Cardiac ventricle fibroblast (primary cell): ENCODE measurements around the gene MIER2. TPM values are rescaled to one million over a fixed set of nuclear protein-coding genes. Genes with fewer than 3 reads are reported as not detected.

Experiments
- total RNA-seq: library from RNA; depleted of rRNA; stranded (reverse); fragments of >200 nt; gene quantifications from 2 replicates; pipeline ENCODE4 v1.2.3, GENCODE V29; 2015

Gene MIER2, protein sequence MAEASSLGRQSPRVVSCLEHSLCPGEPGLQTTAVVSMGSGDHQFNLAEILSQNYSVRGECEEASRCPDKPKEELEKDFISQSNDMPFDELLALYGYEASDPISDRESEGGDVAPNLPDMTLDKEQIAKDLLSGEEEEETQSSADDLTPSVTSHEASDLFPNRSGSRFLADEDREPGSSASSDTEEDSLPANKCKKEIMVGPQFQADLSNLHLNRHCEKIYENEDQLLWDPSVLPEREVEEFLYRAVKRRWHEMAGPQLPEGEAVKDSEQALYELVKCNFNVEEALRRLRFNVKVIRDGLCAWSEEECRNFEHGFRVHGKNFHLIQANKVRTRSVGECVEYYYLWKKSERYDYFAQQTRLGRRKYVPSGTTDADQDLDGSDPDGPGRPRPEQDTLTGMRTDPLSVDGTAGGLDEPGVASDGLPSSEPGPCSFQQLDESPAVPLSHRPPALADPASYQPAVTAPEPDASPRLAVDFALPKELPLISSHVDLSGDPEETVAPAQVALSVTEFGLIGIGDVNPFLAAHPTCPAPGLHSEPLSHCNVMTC
- total RNA-seq = 13.6 and 17.0 TPM in 2 replicates

DNA sequence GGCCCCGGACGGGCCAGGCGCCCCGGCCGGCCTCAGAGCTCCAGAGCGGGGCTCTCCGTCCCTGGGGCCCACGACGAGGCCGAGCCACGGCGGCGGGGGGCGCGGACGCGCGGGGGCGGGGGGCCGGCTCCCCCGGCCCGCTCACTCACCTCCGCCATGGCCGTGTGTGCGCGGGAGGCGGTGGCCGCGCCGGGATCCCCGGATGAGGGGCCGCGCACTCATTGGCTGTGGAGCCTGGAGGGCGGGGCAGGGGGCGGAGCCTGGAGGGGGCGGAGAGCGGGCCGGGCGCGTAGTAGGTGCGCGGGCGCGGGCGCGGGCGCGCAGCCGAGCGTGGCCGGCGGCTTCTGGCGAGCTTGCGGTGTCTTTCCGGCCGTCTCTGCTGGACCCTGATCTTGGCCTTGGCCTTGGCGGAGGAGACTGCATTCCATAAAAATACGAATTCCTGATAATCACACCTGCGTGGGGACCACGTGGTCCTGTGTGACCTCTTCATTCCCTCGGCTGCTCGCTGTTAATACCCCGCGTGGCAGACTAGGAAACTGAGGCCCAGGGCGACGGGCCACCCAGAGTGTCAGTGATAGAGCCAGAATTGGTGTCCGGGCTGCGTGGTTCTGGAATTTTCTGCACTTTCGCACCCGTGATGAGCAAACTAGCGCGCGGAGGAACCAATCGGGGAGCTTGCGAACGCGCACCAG, at the start of gene MIER2:
Gene MIER2, minus strand, starts transcription at position 172 of the 695 bp plus-strand sequence. Its CDS starts 14 bp downstream, at position 158.

DNA sequence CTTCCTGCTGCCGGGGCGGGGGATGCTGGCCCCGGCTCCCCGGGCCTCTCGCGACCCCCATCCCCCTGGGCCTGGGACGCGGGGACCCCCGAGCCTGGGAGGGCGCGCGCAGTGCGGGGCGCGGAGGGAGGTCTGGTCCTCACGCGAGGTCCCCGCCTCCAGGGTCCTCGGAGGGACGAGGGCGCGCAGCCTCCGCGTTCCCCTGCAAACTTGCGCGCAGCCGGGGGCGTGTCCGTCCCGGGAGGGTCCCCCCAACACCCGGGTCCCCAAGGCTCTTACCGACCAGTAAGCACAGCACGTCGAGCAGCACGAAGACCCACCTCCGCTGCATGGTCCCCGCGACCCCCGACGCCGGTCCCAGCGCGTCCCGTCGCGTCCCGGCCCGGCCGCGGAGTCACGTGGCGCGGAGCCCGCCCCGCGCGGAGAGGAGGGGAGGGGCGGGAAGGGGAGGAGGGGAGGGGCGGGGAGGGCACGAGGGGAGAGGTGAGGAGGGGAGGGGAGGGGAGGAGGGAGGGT, 53.5 kb downstream of the MIER2 start, which contains the start of gene PLPP2:
Gene PLPP2, minus strand, starts transcription at position 398 of the 516 bp plus-strand sequence. Its CDS starts 67 bp downstream, at position 331.

Other genes with a start within 250 kb of the MIER2 start
- not detected in 2 replicates for gene OR4F17, start 237.7 kb downstream of the MIER2 start, total RNA-seq
- 3.3 and 8.0 TPM in 2 replicates for gene PLPP2, start 53.4 kb downstream of the MIER2 start, total RNA-seq
- gene C2CD4C, start 64.4 kb upstream of the MIER2 start, total RNA-seq = not detected in 2 replicates
- 3.1 TPM in 2 replicates for gene SHC2, start 116.2 kb upstream of the MIER2 start, total RNA-seq
- 0.10 TPM in 1 of 2 replicates, not detected in the other for gene MADCAM1, start 151.7 kb upstream of the MIER2 start, total RNA-seq
- gene TPGS1, start 162.7 kb upstream of the MIER2 start, total RNA-seq = 60.8 and 64.0 TPM in 2 replicates
- gene CDC34, start 187.0 kb upstream of the MIER2 start, total RNA-seq = 55.1 and 58.4 TPM in 2 replicates
- not detected in 2 replicates for gene GZMM, start 199.3 kb upstream of the MIER2 start, total RNA-seq
- 746 and 828 TPM in 2 replicates for gene BSG, start 227.8 kb upstream of the MIER2 start, total RNA-seq
- gene HCN2, start 245.1 kb upstream of the MIER2 start, total RNA-seq = 2.5 and 2.7 TPM in 2 replicates